Stimulated activated naive CD8-positive, alpha-beta T cell treated with anti-CD3 and anti-CD28 coated beads, Interleukin-15, amount 100 ng/mL, for 72 hours (primary cell): ENCODE data around the gene SLC29A2.
"Not testable (repeated sequence)": the region's sequence is repeated elsewhere in the genome, so short reads cannot be mapped to it uniquely, and the experiment has no call there.

Experiments used
- ATAC-seq: fragments of 150-1000 bp; cut with Tn5 transposase; 2 replicates; pipeline ENCODE4 v1.10.0; 2021; ENCODE audit warnings: mild to moderate bottlenecking, moderate library complexity
- DNase-seq, 2 donors: peaks; one replicate each; pipeline ENCODE4 v3.0.0; 2021 to 2022
- H3K27ac Mint-ChIP-seq, 2 donors: one replicate each; pipeline ENCODE4 v1.8.0; 2022; ENCODE audit warnings: mild to moderate bottlenecking in 2 of 2, mixed read lengths in 2 of 2, moderate library complexity in 2 of 2
- H3K27me3 Mint-ChIP-seq: one replicate; pipeline ENCODE4 v1.8.0; 2022; ENCODE audit warnings: mixed read lengths
- H3K4me1 Mint-ChIP-seq: one replicate; pipeline ENCODE4 v1.8.0; 2022; ENCODE audit warnings: mild to moderate bottlenecking, mixed read lengths
- H3K4me3 Mint-ChIP-seq, 2 donors: one replicate each; pipeline ENCODE4 v1.8.0; 2022; ENCODE audit warnings: mild to moderate bottlenecking in 2 of 2, mixed read lengths in 2 of 2, moderate library complexity in 1 of 2
- H3K9me3 Mint-ChIP-seq, 2 donors: one replicate each; pipeline ENCODE4 v1.8.0; 2022; ENCODE audit warnings: mixed read lengths in 2 of 2

SLC29A2 gene

GRCh38 chr11:66322732-66323427 is 48.7 kb downstream of the SLC29A2 start:
- Mint-ChIP-seq H3K9me3 (peaks cover 6 to 10% of the 10 kb centered on the region in 2 donors), H3K27me3 (no peaks in the 10 kb centered on the region), H3K4me3 (no peak overlapping the region), H3K4me1 (peaks cover 79% of the 10 kb centered on the region), H3K27ac (peak overlapping the region in 1 of 2 donors; percentile 82)
- no peak for DNase-seq
- no peak for ATAC-seq

GRCh38 chr11:66321606-66322005 is 50.0 kb downstream of the SLC29A2 start:
- Mint-ChIP-seq H3K4me1 (peaks cover 75% of the 10 kb centered on the region), H3K27me3 (no peaks in the 10 kb centered on the region), H3K9me3 (peaks cover 6 to 10% of the 10 kb centered on the region in 2 donors), H3K4me3 (no peak overlapping the region), H3K27ac (no peak overlapping the region)
- ATAC-seq (no peak), DNase-seq (no peak)

- not testable (repeated sequence) for DNase-seq, H3K4me3 Mint-ChIP-seq, H3K27me3 Mint-ChIP-seq, H3K27ac Mint-ChIP-seq, ATAC-seq
- Mint-ChIP-seq H3K4me1 (peaks cover 73% of the 10 kb centered on the region), H3K9me3 (peaks cover 6 to 10% of the 10 kb centered on the region in 2 donors)
Measured at GRCh38 chr11:66320748-66321147, 50.8 kb downstream of the SLC29A2 start.

GRCh38 chr11:66320289-66320688 is 51.3 kb downstream of the SLC29A2 start:
- not testable (repeated sequence) for H3K27ac Mint-ChIP-seq, DNase-seq, H3K27me3 Mint-ChIP-seq, ATAC-seq, H3K4me3 Mint-ChIP-seq
- peaks cover 6 to 10% of the 10 kb centered on the region in 2 donors for H3K9me3 Mint-ChIP-seq
- peaks cover 73% of the 10 kb centered on the region for H3K4me1 Mint-ChIP-seq

- Mint-ChIP-seq H3K4me3 (peak overlapping the region; percentile 91 to 95), H3K27me3 (no peaks in the 10 kb centered on the region), H3K4me1 (peaks cover 74% of the 10 kb centered on the region), H3K9me3 (peaks cover 3 to 10% of the 10 kb centered on the region in 2 donors), H3K27ac (peak overlapping the region in 1 of 2 donors; percentile 98)
- DNase-seq (no peak), ATAC-seq (no peak)
Measured at GRCh38 chr11:66318600-66318970, 53.0 kb downstream of the SLC29A2 start.

GRCh38 chr11:66317723-66318599 is 53.6 kb downstream of the SLC29A2 start:
- peak overlapping the region; percentile 96 to 98 for H3K27ac Mint-ChIP-seq
- H3K9me3 Mint-ChIP-seq, result peaks cover 0 to 10% of the 10 kb centered on the region in 2 donors
- peaks cover 79% of the 10 kb centered on the region for H3K4me1 Mint-ChIP-seq
- no peaks in the 10 kb centered on the region for H3K27me3 Mint-ChIP-seq
- peak overlapping the region; percentile 91 to 95 for H3K4me3 Mint-ChIP-seq
- DNase-seq (peak; percentile 66 to 79), ATAC-seq (peak; percentile 83)

GRCh38 chr11:66317322-66317722 is 54.2 kb downstream of the SLC29A2 start:
- peak overlapping the region; percentile 91 to 95 for H3K4me3 Mint-ChIP-seq
- H3K9me3 Mint-ChIP-seq, result peaks cover 0 to 10% of the 10 kb centered on the region in 2 donors
- peak; percentile 37 for ATAC-seq
- peaks cover 75% of the 10 kb centered on the region for H3K4me1 Mint-ChIP-seq
- no peaks in the 10 kb centered on the region for H3K27me3 Mint-ChIP-seq
- peak; percentile 70 to 73 for DNase-seq
- H3K27ac Mint-ChIP-seq, result peak overlapping the region; percentile 95 to 98

- DNase-seq (peak in 1 of 2 donors; percentile 45), ATAC-seq (no peak)
- H3K4me1 Mint-ChIP-seq, result peaks cover 71% of the 10 kb centered on the region
- H3K27me3 Mint-ChIP-seq, result no peaks in the 10 kb centered on the region
- peak within 1 kb of the TSS; percentile 95 to 98 for H3K27ac Mint-ChIP-seq
- peak within 1 kb of the TSS; percentile 91 to 95 for H3K4me3 Mint-ChIP-seq
- H3K9me3 Mint-ChIP-seq, result peaks cover 0 to 10% of the 10 kb centered on the region in 2 donors
Measured at GRCh38 chr11:66316849-66317251, 54.7 kb downstream of the SLC29A2 start, which contains the start of gene CD248. TSS of gene CD248 (minus strand) at chr11:66317044. CDS start at chr11:66317027, 17 bp downstream.

GRCh38 chr11:66315921-66316811 is 55.4 kb downstream of the SLC29A2 start:
- DNase-seq, result peak; percentile 68 to 71
- H3K9me3 Mint-ChIP-seq, result peaks cover 0 to 10% of the 10 kb centered on the region in 2 donors
- H3K27ac Mint-ChIP-seq, result peak overlapping the region in 1 of 2 donors; percentile 19
- H3K27me3 Mint-ChIP-seq, result no peaks in the 10 kb centered on the region
- no peak for ATAC-seq
- peaks cover 73% of the 10 kb centered on the region for H3K4me1 Mint-ChIP-seq
- H3K4me3 Mint-ChIP-seq, result peak overlapping the region; percentile 91 to 95

GRCh38 chr11:66315498-66315885 is 56.1 kb downstream of the SLC29A2 start:
- H3K27ac Mint-ChIP-seq, result peak overlapping the region; percentile 44 to 92
- H3K4me3 Mint-ChIP-seq, result peak overlapping the region; percentile 91 to 95
- H3K9me3 Mint-ChIP-seq, result peaks cover 0 to 10% of the 10 kb centered on the region in 2 donors
- DNase-seq (no peak), ATAC-seq (no peak)
- H3K27me3 Mint-ChIP-seq, result no peaks in the 10 kb centered on the region
- peaks cover 73% of the 10 kb centered on the region for H3K4me1 Mint-ChIP-seq

GRCh38 chr11:66314561-66315497 is 56.7 kb downstream of the SLC29A2 start:
- ATAC-seq, result no peak
- Mint-ChIP-seq H3K4me1 (peaks cover 69% of the 10 kb centered on the region), H3K4me3 (peak overlapping the region; percentile 91 to 95), H3K27ac (peak overlapping the region; percentile 92 to 95), H3K27me3 (no peaks in the 10 kb centered on the region), H3K9me3 (peaks cover 0 to 7% of the 10 kb centered on the region in 2 donors)
- DNase-seq, result no peak

- Mint-ChIP-seq H3K27me3 (no peaks in the 10 kb centered on the region), H3K4me1 (peaks cover 62% of the 10 kb centered on the region), H3K27ac (peak overlapping the region in 1 of 2 donors; percentile 95), H3K9me3 (peaks cover 0 to 2% of the 10 kb centered on the region in 2 donors), H3K4me3 (peak overlapping the region; percentile 91 to 95)
- no peak for ATAC-seq
- DNase-seq, result no peak
Measured at GRCh38 chr11:66314186-66314501, 57.4 kb downstream of the SLC29A2 start.

- Mint-ChIP-seq H3K27ac (peak overlapping the region; percentile 65 to 95), H3K27me3 (no peaks in the 10 kb centered on the region), H3K4me3 (peak overlapping the region; percentile 91 to 95), H3K9me3 (no peaks in the 10 kb centered on the region), H3K4me1 (peaks cover 56% of the 10 kb centered on the region)
- DNase-seq, result no peak
- ATAC-seq, result no peak
Measured at GRCh38 chr11:66313321-66314185, 58.0 kb downstream of the SLC29A2 start.
